M059J (cell line): ENCODE data around the gene CAVIN3. TPM values are rescaled to one million over a fixed set of nuclear protein-coding genes. Genes with fewer than 3 reads are reported as not detected.

Source experiments
- DNase-seq: peaks from one replicate; pipeline ENCODE4 v3.0.0-alpha.2; 2012; ENCODE audit warnings: low read depth
- total RNA-seq: library from RNA; depleted of rRNA; stranded (reverse); fragments of >200 nt; shearing (Covaris generic); gene quantifications from 2 replicates; pipeline ENCODE4 v1.2.3, GENCODE V29; 2014; rRNA removed

CAVIN3 gene
- total RNA-seq, 1 experiment from 2014 or later: 146 TPM

- no peak for DNase-seq
Measured at GRCh38 chr11:6270584-6271246, 49.6 kb downstream of the CAVIN3 start.

DNA sequence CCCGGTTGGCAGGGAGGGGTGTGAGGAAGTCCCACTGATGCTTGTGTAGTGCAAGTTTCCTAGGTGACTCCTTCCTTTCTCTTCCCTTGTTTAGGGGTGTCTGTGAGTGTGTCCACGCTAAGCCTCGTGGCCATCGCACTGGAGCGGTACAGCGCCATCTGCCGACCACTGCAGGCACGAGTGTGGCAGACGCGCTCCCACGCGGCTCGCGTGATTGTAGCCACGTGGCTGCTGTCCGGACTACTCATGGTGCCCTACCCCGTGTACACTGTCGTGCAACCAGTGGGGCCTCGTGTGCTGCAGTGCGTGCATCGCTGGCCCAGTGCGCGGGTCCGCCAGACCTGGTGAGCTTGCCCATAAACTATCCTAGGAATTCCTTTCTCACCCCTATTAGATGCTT is 50.3 kb downstream of the CAVIN3 start:
- DNase-seq: no peak

Other genes with a start within 250 kb of the CAVIN3 start
- not detected in 2 replicates for gene OR56B4, start 212.8 kb downstream of the CAVIN3 start, total RNA-seq
- gene OR52B2, start 150.2 kb downstream of the CAVIN3 start, total RNA-seq: not detected in 2 replicates
- gene OR52W1, start 121.3 kb downstream of the CAVIN3 start, total RNA-seq: not detected in 2 replicates
- gene C11orf42, start 114.9 kb downstream of the CAVIN3 start, total RNA-seq: not detected in 2 replicates
- 7.0 and 11.3 TPM in 2 replicates for gene FHIP1B, start 85.9 kb downstream of the CAVIN3 start, total RNA-seq
- gene CNGA4, start 81.4 kb downstream of the CAVIN3 start, total RNA-seq: not detected in 2 replicates
- gene CCKBR, start 60.7 kb downstream of the CAVIN3 start, total RNA-seq: 0.86 TPM in 1 of 2 replicates, not detected in the other
- 105 and 124 TPM in 2 replicates for gene SMPD1, start 70.0 kb upstream of the CAVIN3 start, total RNA-seq
- gene APBB1, start 98.6 kb upstream of the CAVIN3 start, total RNA-seq: 16.5 and 24.4 TPM in 2 replicates
- gene HPX, start 120.5 kb upstream of the CAVIN3 start, total RNA-seq: not detected in 2 replicates
- 10.3 and 10.4 TPM in 2 replicates for gene TRIM3, start 153.4 kb upstream of the CAVIN3 start, total RNA-seq
- gene ARFIP2, start 160.8 kb upstream of the CAVIN3 start, total RNA-seq: 66.8 and 84.0 TPM in 2 replicates
- gene TIMM10B, start 161.0 kb upstream of the CAVIN3 start, total RNA-seq: 36.6 and 53.2 TPM in 2 replicates
- gene DNHD1, start 176.8 kb upstream of the CAVIN3 start, total RNA-seq: 1.3 and 1.4 TPM in 2 replicates